HEK293 (cell line): ENCODE results near the gene LMNTD2.

Experiments used
- OSR2 ChIP-seq: fragments of 450-650 bp; formaldehyde crosslinking; IDR thresholded peaks from 2 replicates; pipeline ENCODE4 v1.5.1; 2016; ENCODE audit warnings: missing biosample characterization, missing genetic modification characterization
- REPIN1 ChIP-seq: fragments of 450-650 bp; formaldehyde crosslinking; IDR thresholded peaks from 2 replicates; pipeline ENCODE4 v1.5.1; 2017; ENCODE audit warnings: missing biosample characterization, missing genetic modification characterization, low read depth
- YY1 ChIP-seq: fragments of 450-650 bp; formaldehyde crosslinking; IDR thresholded peaks from 2 replicates; pipeline ENCODE4 v1.5.1; 2018; ENCODE audit warnings: missing biosample characterization, missing genetic modification characterization
- ZBTB8A ChIP-seq: fragments of 450-650 bp; formaldehyde crosslinking; IDR thresholded peaks from 2 replicates; pipeline ENCODE4 v1.5.1; 2016; ENCODE audit warnings: missing biosample characterization, missing genetic modification characterization
- ZFP37 ChIP-seq: fragments of 450-650 bp; formaldehyde crosslinking; IDR thresholded peaks from 2 replicates; pipeline ENCODE4 v1.5.1; 2016; ENCODE audit warnings: missing biosample characterization, missing genetic modification characterization
- ZNF174 ChIP-seq: fragments of 450-650 bp; formaldehyde crosslinking; IDR thresholded peaks from 2 replicates; pipeline ENCODE4 v1.5.0; 2017; ENCODE audit warnings: missing biosample characterization, mild to moderate bottlenecking, missing genetic modification characterization
- ZNF658 ChIP-seq: fragments of 450-650 bp; formaldehyde crosslinking; IDR thresholded peaks from 2 replicates; pipeline ENCODE4; 2016; ENCODE audit warnings: missing biosample characterization, missing genetic modification characterization
- TF ChIP-seq, protein P1 (sequence below): fragments of 450-650 bp; formaldehyde crosslinking; IDR thresholded peaks from 2 replicates; pipeline ENCODE4 v1.5.1; 2016; ENCODE audit warnings: missing biosample characterization, missing genetic modification characterization
- TF ChIP-seq, protein P2 (sequence below): sonication (generic); formaldehyde crosslinking; IDR thresholded peaks from 2 replicates; pipeline ENCODE4 v1.8.1; 2022; ENCODE audit warnings: mild to moderate bottlenecking, moderate library complexity, missing genetic modification reagents
- TF ChIP-seq, protein P3 (sequence below): fragments of 450-650 bp; formaldehyde crosslinking; IDR thresholded peaks from 2 replicates; pipeline ENCODE4 v1.5.1; 2017; ENCODE audit warnings: missing biosample characterization, mild to moderate bottlenecking, missing genetic modification characterization, moderate library complexity
- TF ChIP-seq, protein P4 (sequence below): fragments of 450-650 bp; formaldehyde crosslinking; IDR thresholded peaks from 2 replicates; pipeline ENCODE4 v1.5.1; 2016; ENCODE audit warnings: missing biosample characterization, missing genetic modification characterization
- TF ChIP-seq, protein P5 (sequence below): fragments of 450-650 bp; formaldehyde crosslinking; IDR thresholded peaks from 2 replicates; pipeline ENCODE4 v1.5.1; 2016; ENCODE audit warnings: missing biosample characterization, missing genetic modification characterization
- TF ChIP-seq, protein P6 (sequence below): fragments of 450-650 bp; formaldehyde crosslinking; IDR thresholded peaks from 2 replicates; pipeline ENCODE4 v1.5.1; 2016; ENCODE audit warnings: missing biosample characterization, missing genetic modification characterization
- TF ChIP-seq, protein P7 (sequence below): fragments of 450-650 bp; formaldehyde crosslinking; IDR thresholded peaks from 2 replicates; pipeline ENCODE4 v1.5.1; 2016; ENCODE audit warnings: missing biosample characterization, missing genetic modification characterization

DNA sequence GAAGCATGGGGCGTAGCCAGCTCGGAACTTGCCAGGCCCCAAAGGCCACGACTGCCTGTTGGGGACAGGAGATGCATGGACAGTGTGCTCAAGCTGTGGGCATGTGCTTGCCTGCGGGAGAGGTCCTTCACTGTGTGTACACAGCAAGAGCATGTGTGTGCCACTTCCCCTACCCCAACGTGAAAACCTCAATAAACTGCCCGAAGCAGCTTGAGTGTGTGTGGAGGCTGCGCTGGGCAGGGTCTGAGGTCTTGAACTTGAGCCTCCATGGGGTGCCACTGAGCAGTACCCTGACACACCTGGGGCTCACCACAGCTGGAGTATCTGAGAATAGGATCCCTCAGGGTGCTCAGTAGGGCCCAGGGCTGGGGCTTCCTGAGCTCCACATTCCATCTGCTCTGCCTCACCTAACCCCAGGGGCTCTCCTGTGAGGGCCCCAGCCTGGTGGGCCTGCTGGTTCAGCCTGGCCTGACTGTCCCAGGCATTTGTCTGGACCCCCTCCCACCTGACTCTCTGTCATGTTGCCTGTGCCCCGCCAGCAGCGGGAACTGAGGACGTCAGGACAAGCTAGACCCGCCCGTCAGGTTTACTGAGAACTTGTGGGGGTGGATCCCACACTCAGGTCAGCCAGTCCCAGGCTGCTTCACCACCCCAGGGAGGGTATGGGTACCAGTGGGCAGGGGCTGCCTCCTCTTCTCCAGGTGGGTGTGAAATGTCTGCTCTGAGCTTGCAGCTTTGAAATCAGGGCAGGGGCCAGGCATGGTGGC, 3.5 kb upstream of the LMNTD2 start:
- TF ChIP-seq, protein P1, sequence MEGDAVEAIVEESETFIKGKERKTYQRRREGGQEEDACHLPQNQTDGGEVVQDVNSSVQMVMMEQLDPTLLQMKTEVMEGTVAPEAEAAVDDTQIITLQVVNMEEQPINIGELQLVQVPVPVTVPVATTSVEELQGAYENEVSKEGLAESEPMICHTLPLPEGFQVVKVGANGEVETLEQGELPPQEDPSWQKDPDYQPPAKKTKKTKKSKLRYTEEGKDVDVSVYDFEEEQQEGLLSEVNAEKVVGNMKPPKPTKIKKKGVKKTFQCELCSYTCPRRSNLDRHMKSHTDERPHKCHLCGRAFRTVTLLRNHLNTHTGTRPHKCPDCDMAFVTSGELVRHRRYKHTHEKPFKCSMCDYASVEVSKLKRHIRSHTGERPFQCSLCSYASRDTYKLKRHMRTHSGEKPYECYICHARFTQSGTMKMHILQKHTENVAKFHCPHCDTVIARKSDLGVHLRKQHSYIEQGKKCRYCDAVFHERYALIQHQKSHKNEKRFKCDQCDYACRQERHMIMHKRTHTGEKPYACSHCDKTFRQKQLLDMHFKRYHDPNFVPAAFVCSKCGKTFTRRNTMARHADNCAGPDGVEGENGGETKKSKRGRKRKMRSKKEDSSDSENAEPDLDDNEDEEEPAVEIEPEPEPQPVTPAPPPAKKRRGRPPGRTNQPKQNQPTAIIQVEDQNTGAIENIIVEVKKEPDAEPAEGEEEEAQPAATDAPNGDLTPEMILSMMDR (tag by site-specific recombination), result no peak
- TF ChIP-seq, protein P2, sequence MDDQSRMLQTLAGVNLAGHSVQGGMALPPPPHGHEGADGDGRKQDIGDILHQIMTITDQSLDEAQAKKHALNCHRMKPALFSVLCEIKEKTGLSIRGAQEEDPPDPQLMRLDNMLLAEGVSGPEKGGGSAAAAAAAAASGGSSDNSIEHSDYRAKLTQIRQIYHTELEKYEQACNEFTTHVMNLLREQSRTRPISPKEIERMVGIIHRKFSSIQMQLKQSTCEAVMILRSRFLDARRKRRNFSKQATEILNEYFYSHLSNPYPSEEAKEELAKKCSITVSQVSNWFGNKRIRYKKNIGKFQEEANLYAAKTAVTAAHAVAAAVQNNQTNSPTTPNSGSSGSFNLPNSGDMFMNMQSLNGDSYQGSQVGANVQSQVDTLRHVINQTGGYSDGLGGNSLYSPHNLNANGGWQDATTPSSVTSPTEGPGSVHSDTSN, result no peak
- TF ChIP-seq YY1 (no peak), ZNF658 (tag by site-specific recombination) (no peak), ZNF174 (tag by site-specific recombination) (no peak), OSR2 (no peak), ZFP37 (no peak), REPIN1 (tag by site-specific recombination) (no peak), ZBTB8A (no peak)
- TF ChIP-seq, protein P3, sequence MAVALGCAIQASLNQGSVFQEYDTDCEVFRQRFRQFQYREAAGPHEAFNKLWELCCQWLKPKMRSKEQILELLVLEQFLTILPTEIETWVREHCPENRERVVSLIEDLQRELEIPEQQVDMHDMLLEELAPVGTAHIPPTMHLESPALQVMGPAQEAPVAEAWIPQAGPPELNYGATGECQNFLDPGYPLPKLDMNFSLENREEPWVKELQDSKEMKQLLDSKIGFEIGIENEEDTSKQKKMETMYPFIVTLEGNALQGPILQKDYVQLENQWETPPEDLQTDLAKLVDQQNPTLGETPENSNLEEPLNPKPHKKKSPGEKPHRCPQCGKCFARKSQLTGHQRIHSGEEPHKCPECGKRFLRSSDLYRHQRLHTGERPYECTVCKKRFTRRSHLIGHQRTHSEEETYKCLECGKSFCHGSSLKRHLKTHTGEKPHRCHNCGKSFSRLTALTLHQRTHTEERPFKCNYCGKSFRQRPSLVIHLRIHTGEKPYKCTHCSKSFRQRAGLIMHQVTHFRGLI (tag by site-specific recombination), result no peak
- TF ChIP-seq, protein P4, sequence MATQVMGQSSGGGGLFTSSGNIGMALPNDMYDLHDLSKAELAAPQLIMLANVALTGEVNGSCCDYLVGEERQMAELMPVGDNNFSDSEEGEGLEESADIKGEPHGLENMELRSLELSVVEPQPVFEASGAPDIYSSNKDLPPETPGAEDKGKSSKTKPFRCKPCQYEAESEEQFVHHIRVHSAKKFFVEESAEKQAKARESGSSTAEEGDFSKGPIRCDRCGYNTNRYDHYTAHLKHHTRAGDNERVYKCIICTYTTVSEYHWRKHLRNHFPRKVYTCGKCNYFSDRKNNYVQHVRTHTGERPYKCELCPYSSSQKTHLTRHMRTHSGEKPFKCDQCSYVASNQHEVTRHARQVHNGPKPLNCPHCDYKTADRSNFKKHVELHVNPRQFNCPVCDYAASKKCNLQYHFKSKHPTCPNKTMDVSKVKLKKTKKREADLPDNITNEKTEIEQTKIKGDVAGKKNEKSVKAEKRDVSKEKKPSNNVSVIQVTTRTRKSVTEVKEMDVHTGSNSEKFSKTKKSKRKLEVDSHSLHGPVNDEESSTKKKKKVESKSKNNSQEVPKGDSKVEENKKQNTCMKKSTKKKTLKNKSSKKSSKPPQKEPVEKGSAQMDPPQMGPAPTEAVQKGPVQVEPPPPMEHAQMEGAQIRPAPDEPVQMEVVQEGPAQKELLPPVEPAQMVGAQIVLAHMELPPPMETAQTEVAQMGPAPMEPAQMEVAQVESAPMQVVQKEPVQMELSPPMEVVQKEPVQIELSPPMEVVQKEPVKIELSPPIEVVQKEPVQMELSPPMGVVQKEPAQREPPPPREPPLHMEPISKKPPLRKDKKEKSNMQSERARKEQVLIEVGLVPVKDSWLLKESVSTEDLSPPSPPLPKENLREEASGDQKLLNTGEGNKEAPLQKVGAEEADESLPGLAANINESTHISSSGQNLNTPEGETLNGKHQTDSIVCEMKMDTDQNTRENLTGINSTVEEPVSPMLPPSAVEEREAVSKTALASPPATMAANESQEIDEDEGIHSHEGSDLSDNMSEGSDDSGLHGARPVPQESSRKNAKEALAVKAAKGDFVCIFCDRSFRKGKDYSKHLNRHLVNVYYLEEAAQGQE (tag by site-specific recombination), result no peak
- TF ChIP-seq, protein P5, sequence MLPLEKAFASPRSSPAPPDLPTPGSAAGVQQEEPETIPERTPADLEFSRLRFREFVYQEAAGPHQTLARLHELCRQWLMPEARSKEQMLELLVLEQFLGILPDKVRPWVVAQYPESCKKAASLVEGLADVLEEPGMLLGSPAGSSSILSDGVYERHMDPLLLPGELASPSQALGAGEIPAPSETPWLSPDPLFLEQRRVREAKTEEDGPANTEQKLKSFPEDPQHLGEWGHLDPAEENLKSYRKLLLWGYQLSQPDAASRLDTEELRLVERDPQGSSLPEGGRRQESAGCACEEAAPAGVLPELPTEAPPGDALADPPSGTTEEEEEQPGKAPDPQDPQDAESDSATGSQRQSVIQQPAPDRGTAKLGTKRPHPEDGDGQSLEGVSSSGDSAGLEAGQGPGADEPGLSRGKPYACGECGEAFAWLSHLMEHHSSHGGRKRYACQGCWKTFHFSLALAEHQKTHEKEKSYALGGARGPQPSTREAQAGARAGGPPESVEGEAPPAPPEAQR (tag by site-specific recombination), result no peak
- TF ChIP-seq, protein P6, sequence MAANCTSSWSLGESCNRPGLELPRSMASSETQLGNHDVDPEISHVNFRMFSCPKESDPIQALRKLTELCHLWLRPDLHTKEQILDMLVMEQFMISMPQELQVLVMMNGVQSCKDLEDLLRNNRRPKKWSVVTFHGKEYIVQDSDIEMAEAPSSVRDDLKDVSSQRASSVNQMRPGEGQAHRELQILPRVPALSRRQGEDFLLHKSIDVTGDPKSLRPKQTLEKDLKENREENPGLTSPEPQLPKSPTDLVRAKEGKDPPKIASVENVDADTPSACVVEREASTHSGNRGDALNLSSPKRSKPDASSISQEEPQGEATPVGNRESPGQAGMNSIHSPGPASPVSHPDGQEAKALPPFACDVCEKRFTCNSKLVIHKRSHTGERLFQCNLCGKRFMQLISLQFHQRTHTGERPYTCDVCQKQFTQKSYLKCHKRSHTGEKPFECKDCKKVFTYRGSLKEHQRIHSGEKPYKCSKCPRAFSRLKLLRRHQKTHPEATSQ (tag by site-specific recombination), result no peak
- TF ChIP-seq, protein P7, sequence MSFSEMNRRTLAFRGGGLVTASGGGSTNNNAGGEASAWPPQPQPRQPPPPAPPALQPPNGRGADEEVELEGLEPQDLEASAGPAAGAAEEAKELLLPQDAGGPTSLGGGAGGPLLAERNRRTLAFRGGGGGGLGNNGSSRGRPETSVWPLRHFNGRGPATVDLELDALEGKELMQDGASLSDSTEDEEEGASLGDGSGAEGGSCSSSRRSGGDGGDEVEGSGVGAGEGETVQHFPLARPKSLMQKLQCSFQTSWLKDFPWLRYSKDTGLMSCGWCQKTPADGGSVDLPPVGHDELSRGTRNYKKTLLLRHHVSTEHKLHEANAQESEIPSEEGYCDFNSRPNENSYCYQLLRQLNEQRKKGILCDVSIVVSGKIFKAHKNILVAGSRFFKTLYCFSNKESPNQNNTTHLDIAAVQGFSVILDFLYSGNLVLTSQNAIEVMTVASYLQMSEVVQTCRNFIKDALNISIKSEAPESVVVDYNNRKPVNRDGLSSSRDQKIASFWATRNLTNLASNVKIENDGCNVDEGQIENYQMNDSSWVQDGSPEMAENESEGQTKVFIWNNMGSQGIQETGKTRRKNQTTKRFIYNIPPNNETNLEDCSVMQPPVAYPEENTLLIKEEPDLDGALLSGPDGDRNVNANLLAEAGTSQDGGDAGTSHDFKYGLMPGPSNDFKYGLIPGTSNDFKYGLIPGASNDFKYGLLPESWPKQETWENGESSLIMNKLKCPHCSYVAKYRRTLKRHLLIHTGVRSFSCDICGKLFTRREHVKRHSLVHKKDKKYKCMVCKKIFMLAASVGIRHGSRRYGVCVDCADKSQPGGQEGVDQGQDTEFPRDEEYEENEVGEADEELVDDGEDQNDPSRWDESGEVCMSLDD (tag by site-specific recombination), result no peak
